Measurements from ENCODE around the gene MUC2. TPM values are rescaled to one million over a fixed set of nuclear protein-coding genes. Genes with fewer than 3 reads are reported as not detected.

The MUC2 gene
- total and polyA plus RNA-seq, 2 of the 13 experiments (the other 11 are each of a cell fraction or from before 2014, with no cell fraction given): not detected

GRCh38 chr11:1099519-1100355 is 25.1 kb downstream of the MUC2 start:
- BruUV-seq (replicated peaks): no TSS peak
- H3K79me2 ChIP-seq (ENCODE audit: insufficient read depth, low read length): no peaks in the 10 kb centered on the region
- ChIA-PET POLR2A (no interaction called here), CTCF (ENCODE audit: low intra/inter-chr PET ratio, low total read pairs) (no interaction called here)
- H3K9me3 ChIP-seq (ENCODE audit: low read length): peaks cover 20% of the 10 kb centered on the region
- DNase-seq (ENCODE audit: low spot score) (no peak), ATAC-seq (no peak), FAIRE-seq (peak; percentile 4)
- peaks cover 8 to 42% of the 10 kb centered on the region in 2 experiments; a peak in 4 of 5 replicates for H3K27me3 ChIP-seq (ENCODE audit: control insufficient read depth in 1 of 2, insufficient read depth in 2 of 2, low read length in 2 of 2)
- intact Hi-C loops (cut with micrococcal nuclease; ENCODE audit: unreplicated experiment) (no loop called here), in situ Hi-C loops (cut with HindIII; ENCODE audit: extremely low pct_ligation_motif_present, low pct_unique_long_range_greater_than_20kb) (no loop called here)
- H3K27ac ChIP-seq (ENCODE audit: extremely low read length, insufficient read depth, low read length): no peak overlapping the region
- no peaks in the 10 kb centered on the region for H3K36me3 ChIP-seq (replicated peaks in 1 of 2; ENCODE audit: control insufficient read depth in 1 of 2, insufficient read depth in 2 of 2, low read length in 2 of 2)
- no peaks in the 10 kb centered on the region for H4K20me1 ChIP-seq (ENCODE audit: insufficient read depth, low read length)
- no peak overlapping the region for H3K9ac ChIP-seq (ENCODE audit: insufficient read depth, low read depth, low read length)
- H3K4me3 ChIP-seq (replicated peaks in 1 of 3; ENCODE audit: insufficient read depth in 1 of 3, low read depth in 2 of 3, low read length in 3 of 3): no peak overlapping the region
- no peak overlapping the region for H3K4me2 ChIP-seq (ENCODE audit: low read depth, low read length)
- WGBS (ENCODE audit: low lambda C conversion rate): 67% methylated on average over 26 of the region's 32 CpGs
- no peaks in the 10 kb centered on the region for H3K4me1 ChIP-seq (ENCODE audit: insufficient read depth, low read length)
- H2AFZ ChIP-seq (ENCODE audit: low read length): no peak overlapping the region
- no peak for TF ChIP-seq ZNF430 (CRISPR knock-in tag; IDR thresholded peaks at IDR 0.05)
- TF ChIP-seq LBX2 (CRISPR knock-in tag; IDR thresholded peaks at IDR 0.05; ENCODE audit: borderline replicate concordance): no peak
- no peak for TF ChIP-seq ZNF468 (CRISPR knock-in tag; IDR thresholded peaks at IDR 0.05)
- TF ChIP-seq ZNF720 (CRISPR knock-in tag; IDR thresholded peaks at IDR 0.05): no peak
- no peak for TF ChIP-seq ZNF891 (CRISPR knock-in tag; IDR thresholded peaks at IDR 0.05)
- TF ChIP-seq SAFB2 (CRISPR knock-in tag; IDR thresholded peaks at IDR 0.05; ENCODE audit: borderline replicate concordance, low read depth): no peak
- TF ChIP-seq ATF3 (CRISPR knock-in tag; IDR thresholded peaks at IDR 0.05): no peak
- no peak for TF ChIP-seq HNRNPUL1 (IDR thresholded peaks at IDR 0.05; ENCODE audit: low read depth, low read length)
- TF ChIP-seq, protein P1, sequence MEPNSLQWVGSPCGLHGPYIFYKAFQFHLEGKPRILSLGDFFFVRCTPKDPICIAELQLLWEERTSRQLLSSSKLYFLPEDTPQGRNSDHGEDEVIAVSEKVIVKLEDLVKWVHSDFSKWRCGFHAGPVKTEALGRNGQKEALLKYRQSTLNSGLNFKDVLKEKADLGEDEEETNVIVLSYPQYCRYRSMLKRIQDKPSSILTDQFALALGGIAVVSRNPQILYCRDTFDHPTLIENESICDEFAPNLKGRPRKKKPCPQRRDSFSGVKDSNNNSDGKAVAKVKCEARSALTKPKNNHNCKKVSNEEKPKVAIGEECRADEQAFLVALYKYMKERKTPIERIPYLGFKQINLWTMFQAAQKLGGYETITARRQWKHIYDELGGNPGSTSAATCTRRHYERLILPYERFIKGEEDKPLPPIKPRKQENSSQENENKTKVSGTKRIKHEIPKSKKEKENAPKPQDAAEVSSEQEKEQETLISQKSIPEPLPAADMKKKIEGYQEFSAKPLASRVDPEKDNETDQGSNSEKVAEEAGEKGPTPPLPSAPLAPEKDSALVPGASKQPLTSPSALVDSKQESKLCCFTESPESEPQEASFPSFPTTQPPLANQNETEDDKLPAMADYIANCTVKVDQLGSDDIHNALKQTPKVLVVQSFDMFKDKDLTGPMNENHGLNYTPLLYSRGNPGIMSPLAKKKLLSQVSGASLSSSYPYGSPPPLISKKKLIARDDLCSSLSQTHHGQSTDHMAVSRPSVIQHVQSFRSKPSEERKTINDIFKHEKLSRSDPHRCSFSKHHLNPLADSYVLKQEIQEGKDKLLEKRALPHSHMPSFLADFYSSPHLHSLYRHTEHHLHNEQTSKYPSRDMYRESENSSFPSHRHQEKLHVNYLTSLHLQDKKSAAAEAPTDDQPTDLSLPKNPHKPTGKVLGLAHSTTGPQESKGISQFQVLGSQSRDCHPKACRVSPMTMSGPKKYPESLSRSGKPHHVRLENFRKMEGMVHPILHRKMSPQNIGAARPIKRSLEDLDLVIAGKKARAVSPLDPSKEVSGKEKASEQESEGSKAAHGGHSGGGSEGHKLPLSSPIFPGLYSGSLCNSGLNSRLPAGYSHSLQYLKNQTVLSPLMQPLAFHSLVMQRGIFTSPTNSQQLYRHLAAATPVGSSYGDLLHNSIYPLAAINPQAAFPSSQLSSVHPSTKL (CRISPR knock-in tag; IDR thresholded peaks at IDR 0.05): no peak
- no peak for TF ChIP-seq ZFX (CRISPR knock-in tag; IDR thresholded peaks at IDR 0.05; ENCODE audit: low read depth)
- no peak for TF ChIP-seq SPEN (CRISPR knock-in tag; IDR thresholded peaks at IDR 0.05; ENCODE audit: low read depth)
- no peak for TF ChIP-seq RERE (CRISPR knock-in tag; IDR thresholded peaks at IDR 0.05; ENCODE audit: low read depth)
- no peak for TF ChIP-seq SALL2 (CRISPR knock-in tag; IDR thresholded peaks at IDR 0.05)
- no peak for TF ChIP-seq ZNF260 (CRISPR knock-in tag; IDR thresholded peaks at IDR 0.05; ENCODE audit: borderline replicate concordance, low read depth)

All from HepG2 (cell line).